ENCODE measurements around the gene PSTPIP2.

DNA sequence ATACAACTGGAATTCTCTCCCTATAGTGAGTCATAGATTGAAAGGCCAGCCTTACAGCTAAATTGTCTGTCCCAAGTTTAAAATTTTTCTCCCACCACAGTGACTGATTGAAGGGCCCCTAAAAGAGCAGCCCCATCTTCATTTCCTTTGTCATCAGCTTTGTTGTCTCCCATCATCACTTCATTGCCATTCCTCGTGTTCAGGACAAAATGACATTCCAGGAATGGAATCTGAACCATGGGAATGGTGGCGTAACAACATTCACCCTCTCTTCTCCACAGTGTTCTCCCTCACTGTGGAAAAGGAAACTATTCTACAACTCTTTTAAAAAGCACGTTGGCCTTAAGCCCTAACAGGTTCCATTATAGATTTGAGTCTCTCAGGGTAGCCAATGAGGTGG is 52.1 kb downstream of the PSTPIP2 start:
- TF ChIP-seq GATA2 (IDR thresholded peaks at IDR 0.05; ENCODE audit: low read depth, low read length) (no peak), GATA3 (IDR thresholded peaks at IDR 0.05; ENCODE audit: low read depth, low read length) (no peak)
